Measurements from ENCODE around the gene TBC1D14.
"Not testable (repeated sequence)": the region's sequence is repeated elsewhere in the genome, so short reads cannot be mapped to it uniquely, and the experiment has no call there.

The TBC1D14 gene

DNA sequence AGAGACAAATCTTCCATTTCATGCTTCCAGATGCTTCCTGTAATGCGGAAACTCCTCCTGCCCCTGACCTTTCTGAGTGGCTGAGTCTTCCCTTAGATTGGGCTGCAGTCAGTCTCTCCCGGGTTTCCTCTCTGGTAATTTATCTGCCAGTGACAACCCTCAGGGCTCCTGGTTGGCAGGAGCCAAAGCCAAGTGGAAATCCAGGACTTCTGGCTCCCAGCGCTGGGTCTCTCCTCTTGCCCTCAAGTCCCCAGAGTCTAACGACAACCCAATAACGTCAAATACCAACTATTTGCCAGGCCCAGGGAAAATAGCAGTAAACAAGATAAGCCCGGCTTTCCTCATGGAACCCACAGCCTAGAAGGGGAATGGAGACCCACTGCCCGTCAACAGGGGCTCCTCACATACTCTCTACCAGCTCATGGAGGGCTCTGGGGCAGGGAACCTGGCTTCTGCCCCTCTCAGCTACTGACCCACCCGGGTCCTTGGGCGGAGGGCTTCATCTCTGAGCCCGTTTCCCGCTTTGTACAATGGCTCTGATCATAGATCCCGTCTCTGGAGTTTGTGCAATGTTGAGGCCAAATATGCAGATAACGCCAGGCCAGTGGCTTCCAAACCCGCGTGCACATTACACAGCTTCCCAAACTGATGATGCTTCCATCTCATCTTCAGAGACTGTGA, 1.1 kb upstream of the TBC1D14 start:
- DNase-seq (ENCODE audit: low spot score) = no peak
- FAIRE-seq = no peak

GRCh38 chr4:6909970-6910339, 329 bp downstream of the TBC1D14 start:
- FAIRE-seq = no peak

DNA sequence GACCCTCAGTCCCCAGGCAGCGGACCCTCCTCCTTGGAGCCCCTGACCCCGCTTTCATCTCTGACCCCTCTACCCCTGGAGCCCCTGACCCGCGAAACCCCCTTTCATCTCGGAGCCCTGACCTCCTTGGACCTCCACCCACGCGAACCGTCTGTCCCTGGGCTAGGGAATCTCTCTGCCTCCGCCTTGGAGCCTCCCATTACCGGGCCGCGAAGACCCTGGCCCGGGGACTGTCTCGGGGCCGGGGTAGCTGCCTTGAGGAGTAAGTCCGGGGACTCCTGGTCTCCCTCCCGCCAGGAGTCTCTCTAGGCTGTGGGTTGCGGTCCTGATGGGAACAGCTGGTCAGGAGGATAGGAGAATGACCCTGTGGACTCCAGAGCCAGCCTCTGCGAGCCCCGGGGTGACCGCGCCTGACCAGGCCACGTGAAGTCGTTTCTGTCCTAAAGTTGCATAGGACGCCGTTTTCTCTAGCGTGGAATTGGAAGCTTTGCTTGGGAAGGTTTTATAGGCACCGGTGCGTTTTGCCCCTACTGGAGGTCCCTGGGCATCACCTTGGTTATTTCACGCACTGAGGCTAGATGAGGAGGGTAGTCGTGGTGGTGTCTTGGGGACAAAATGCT, 824 bp downstream of the TBC1D14 start:
- FAIRE-seq = no peak
- peak; percentile 32 for DNase-seq (ENCODE audit: low spot score)

More at GRCh38 chr4:6909970-6910339, 329 bp downstream of the TBC1D14 start:
- DNase-seq (ENCODE audit: low spot score) = no peak

DNA sequence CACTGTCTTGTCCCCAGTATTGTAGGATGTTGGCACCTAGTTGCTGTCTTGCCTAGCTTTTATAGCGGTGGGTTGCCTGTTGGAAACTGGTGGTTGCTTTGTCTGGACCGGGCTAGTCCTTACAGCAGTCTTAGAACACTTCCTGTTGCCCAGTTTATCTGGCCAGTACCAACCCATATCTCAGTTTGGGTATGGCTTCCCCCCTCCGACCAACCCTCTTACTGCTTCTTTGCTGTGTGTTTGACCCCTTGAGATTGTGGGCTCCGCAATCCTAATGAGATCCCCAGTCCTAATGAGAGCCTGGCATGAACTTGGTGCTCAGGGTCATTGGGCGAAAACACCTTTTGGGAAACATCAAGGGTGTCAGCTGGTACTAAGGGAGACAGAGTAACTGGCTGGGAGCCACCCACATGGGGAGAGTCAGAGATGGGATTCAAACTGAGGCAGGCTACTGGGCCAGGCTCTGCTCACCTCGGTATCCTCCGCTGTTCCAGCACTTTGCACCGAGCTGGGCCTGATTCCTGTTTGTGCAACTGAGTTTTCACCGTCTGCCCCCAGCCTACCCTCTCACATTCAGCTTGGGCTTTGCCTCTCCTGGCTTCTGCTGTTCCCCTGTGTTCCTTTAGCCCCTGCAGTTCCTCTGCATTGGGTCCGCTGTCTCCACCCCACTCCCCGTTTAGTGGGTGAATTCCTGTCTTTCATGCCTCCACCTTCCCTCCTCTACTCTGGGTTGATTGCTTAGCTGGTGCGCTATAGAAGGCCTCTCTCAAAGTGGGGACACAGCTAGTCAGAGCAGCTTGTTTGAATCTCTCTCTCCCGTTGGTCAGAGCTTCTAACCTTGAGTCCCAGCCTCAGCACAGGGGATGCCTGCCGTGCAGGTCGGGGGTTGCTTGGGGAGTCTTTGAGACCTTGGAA, 1.6 kb downstream of the TBC1D14 start:
- no peak for DNase-seq (ENCODE audit: low spot score)
- no peak for FAIRE-seq

DNA sequence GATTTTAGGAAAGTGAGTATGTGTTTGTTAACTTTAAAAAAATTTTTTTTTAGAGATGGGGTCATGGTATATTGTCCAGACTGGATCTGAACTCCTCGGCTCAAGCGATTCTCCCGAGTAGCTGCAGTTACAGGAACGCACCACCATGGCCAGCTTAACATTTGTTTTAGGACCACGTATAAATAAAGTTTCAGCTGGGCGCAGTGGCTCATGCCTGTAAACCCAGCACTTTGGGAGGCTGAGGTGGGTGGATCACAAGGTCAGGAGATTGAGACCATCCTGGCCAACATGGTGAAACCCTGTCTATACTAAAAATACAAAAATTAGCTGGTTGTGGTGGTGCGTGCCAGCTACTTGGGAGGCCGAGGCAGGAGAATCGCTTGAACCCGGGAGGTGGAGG, 2.3 kb downstream of the TBC1D14 start:
- FAIRE-seq; DNase-seq (ENCODE audit: low spot score): not testable (repeated sequence)

GRCh38 chr4:6912441-6912840, 2.8 kb downstream of the TBC1D14 start:
- DNase-seq (ENCODE audit: low spot score) (no peak), FAIRE-seq (no peak)

- DNase-seq (ENCODE audit: low spot score) (no peak), FAIRE-seq (no peak)
These were observed 3.8 kb downstream of the TBC1D14 start for GRCh38 chr4:6913350-6913905.

GRCh38 chr4:6914448-6914847, 4.8 kb downstream of the TBC1D14 start:
- FAIRE-seq (no peak), DNase-seq (ENCODE audit: low spot score) (no peak)

DNA sequence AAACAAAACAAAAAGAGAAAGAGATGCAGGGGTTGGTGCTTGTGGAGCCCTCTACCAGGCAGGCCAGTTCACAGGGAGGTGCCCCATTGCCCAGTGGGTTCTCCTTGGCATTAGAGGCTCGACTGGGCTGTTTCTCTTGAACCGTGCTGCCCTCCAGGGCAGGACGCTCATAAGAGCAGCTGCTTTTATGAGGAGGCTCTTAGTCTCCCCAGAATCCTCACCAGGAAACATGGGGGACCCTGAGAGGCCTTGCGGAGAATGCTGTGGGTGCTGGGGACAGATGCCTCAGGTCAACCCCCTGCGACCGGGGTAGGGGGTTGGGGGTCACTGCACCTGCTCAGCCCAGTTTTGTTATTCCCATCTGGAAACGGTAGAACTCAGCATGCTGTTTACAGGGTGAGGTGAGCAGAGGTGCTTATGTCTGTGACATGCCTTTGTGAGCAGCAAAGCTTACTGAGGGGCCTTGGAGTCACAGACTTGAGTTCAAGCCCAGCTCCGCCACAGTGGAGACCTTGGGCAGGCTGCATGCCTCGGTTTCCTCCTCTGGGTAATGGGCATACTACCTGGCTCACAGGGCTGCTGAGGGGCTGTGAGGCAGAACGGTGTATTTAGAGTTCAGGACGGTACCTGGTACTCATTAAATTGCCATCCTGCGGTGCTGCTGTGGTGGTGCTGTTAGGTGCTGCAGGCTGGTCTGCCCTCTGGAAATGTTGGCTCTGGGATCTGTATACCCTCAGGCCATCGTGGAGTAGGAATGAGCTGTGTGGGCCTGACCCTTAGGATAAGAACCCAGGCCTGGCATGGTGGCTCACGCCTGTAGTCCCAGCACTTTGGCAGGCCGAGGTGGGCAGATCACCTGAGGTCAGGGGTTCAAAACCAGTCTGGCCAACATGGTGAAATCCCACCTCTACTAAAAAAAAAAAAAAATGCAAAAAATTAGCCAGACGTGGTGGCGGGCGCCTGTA, 5.7 kb downstream of the TBC1D14 start:
- DNase-seq (ENCODE audit: low spot score) (no peak), FAIRE-seq (no peak)

GRCh38 chr4:6916069-6916586, 6.5 kb downstream of the TBC1D14 start:
- DNase-seq (ENCODE audit: low spot score) = no peak
- no peak for FAIRE-seq

- FAIRE-seq = no peak
- no peak for DNase-seq (ENCODE audit: low spot score)
These were observed 7.2 kb downstream of the TBC1D14 start for GRCh38 chr4:6916587-6917460.

DNA sequence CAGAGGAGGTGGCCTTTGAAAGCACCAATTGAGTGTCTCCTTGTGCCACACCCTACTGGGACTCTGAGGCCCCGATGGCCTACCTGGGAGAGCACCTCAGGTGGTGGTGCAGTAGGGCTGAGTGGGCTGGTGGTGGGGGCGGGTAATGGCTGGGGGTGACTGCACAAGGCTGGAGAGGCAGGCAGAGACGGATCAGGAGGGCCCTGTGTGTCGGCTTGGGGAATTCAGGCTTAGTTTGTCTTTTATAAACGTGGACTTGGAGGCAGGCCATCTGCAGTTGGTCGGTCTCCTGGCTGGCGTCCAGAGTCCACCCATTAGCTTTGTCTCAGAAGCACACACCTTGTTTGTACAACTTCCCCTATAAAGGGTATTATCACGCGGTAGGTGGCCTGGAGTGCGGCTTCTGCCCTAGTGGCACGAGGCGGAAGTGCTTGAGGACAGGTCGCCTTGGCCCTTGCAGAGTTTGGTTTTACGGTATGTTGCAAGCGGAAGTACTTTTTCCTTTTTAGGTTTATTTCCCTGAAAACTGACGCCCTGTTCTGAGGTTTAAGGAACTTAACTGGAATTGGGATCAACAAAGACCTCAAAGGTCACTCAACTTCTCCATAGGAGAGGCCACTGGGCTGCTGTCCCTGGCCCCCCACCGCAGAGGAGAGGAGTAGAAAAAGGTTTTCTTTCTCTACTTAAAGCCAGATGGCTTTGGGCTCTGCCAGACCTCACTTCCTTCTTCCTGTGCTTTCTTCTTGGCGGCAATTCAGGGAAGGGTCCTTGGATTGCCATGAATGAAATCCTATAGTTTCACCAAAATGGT, 8.0 kb downstream of the TBC1D14 start:
- DNase-seq (ENCODE audit: low spot score) = peak; percentile 54

GRCh38 chr4:6918338-6918737, 8.7 kb downstream of the TBC1D14 start:
- FAIRE-seq (no peak), DNase-seq (ENCODE audit: low spot score) (no peak)

More for the DNA sequence above, 8.0 kb downstream of the TBC1D14 start:
- FAIRE-seq = no peak

GRCh38 chr4:6920171-6920570, 10.5 kb downstream of the TBC1D14 start:
- FAIRE-seq = no peak
- no peak for DNase-seq (ENCODE audit: low spot score)

GRCh38 chr4:6923507-6923906, 13.9 kb downstream of the TBC1D14 start:
- FAIRE-seq (no peak), DNase-seq (ENCODE audit: low spot score) (no peak)

- DNase-seq (ENCODE audit: low spot score) (no peak), FAIRE-seq (no peak)
These were observed 14.7 kb downstream of the TBC1D14 start for GRCh38 chr4:6924361-6924779.

DNA sequence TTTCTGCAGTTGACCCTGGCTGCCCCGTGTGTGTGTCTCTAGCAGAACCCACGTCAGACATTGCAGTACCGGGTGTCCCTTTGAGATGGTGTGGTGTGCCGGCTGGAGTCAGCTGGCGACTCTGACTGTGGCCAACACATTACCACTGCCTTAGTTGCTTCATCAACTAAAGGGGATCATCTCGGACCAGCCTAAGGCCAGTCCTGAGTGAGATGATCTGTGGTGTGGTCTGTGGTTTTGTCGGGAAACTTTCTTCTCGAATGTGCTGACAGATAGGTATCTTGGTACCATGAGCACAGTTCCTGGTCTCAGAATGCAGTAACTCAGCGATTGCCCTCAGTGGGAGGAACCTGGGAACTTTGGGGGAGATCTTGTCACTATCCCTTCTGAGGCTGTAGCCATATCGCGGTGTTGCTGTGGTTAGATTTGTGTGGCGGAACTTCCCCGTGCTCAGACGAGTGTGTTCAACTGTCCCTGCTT, 15.8 kb downstream of the TBC1D14 start:
- DNase-seq (ENCODE audit: low spot score) (no peak), FAIRE-seq (no peak)

GRCh38 chr4:6926081-6926480, 16.5 kb downstream of the TBC1D14 start:
- no peak for FAIRE-seq
- no peak for DNase-seq (ENCODE audit: low spot score)
